SK-N-SH (cell line): ENCODE measurements around the gene RASAL2. TPM values are rescaled to one million over a fixed set of nuclear protein-coding genes. Genes with fewer than 3 reads are reported as not detected.

Source experiments
- CTCF ChIA-PET: fragments of 300-600, 350-600 bp; formaldehyde crosslinking; extraction: SDS; loops from one replicate; lab custom pipeline; 2021; lab: Yijun Ruan, JAX
- POLR2A ChIA-PET: fragments of 350-600 bp; sonication (Branson Sonifier 250); formaldehyde crosslinking; extraction: SDS; loops from one replicate; lab custom pipeline; 2020; ENCODE audit warnings: antibody characterized with exemption, inconsistent platforms; lab: Yijun Ruan, JAX
- DNase-seq: peaks from one replicate; pipeline ENCODE4 v3.0.0; 2012
- H2AFZ ChIP-seq: fragments of 200-600 bp; sonication (generic); 2 replicates; pipeline ENCODE4 v1.8.1; 2016; ENCODE audit warnings: antibody characterized with exemption, mild to moderate bottlenecking, low read depth
- H3F3A ChIP-seq: fragments of 200-600 bp; sonication (generic); replicated peaks from 2 replicates; pipeline ENCODE3; 2016; ENCODE audit warnings: antibody characterized with exemption, mild to moderate bottlenecking; ENCODE audit not compliant: insufficient read depth
- H3K27ac ChIP-seq, 2 experiments: fragments of 200-500 bp in 1 of 2; fragments of 200-600 bp in 1 of 2; sonication (Bioruptor generic) in 1 of 2; sonication (generic), shearing (Covaris generic) in 1 of 2; 2 replicates each; pipeline versions ENCODE4 v1.5.1 to v1.6.1; 2014 to 2016; ENCODE audit warnings: low read depth in 2 of 2, inconsistent platforms in 1 of 2, low read length in 1 of 2, mild to moderate bottlenecking in 1 of 2, mixed read lengths in 1 of 2
- H3K27me3 ChIP-seq: fragments of 200-600 bp; sonication (generic), shearing (Covaris generic); 2 replicates; pipeline ENCODE4 v1.6.1; 2016; ENCODE audit warnings: mixed run types; ENCODE audit not compliant: insufficient read depth
- H3K36me3 ChIP-seq, 2 experiments: fragments of 200-500 bp in 1 of 2; fragments of 200-600 bp in 1 of 2; sonication (Bioruptor generic) in 1 of 2; sonication (generic) in 1 of 2; replicated peaks in 1 of 2; 2 replicates each; pipeline versions ENCODE3 to v1.5.1; 2014 to 2016; ENCODE audit warnings: low read length in 1 of 2, mild to moderate bottlenecking in 1 of 2; ENCODE audit not compliant: insufficient read depth in 2 of 2, control insufficient read depth in 1 of 2
- H3K4me1 ChIP-seq, 2 experiments: fragments of 200-500 bp in 1 of 2; fragments of 200-600 bp in 1 of 2; sonication (Bioruptor generic) in 1 of 2; sonication (generic), shearing (Covaris generic) in 1 of 2; 2 replicates each; pipeline versions ENCODE4 v1.5.1 to v1.6.1; 2014 to 2016; ENCODE audit warnings: low read depth in 1 of 2, low read length in 1 of 2, mixed run types in 1 of 2; ENCODE audit not compliant: insufficient read depth in 2 of 2, control insufficient read depth in 1 of 2
- H3K4me2 ChIP-seq: fragments of 200-600 bp; sonication (generic), shearing (Covaris generic); 2 replicates; pipeline ENCODE4 v1.6.1; 2017; ENCODE audit warnings: mixed run types
- H3K4me3 ChIP-seq, 2 experiments: fragments of 200-500 bp in 1 of 2; fragments of 200-600 bp in 1 of 2; sonication (Bioruptor generic) in 1 of 2; sonication (generic), shearing (Covaris generic) in 1 of 2; 2 replicates each; pipeline versions ENCODE4 v1.5.1 to v1.8.1; 2014 to 2016; ENCODE audit warnings: low read depth in 2 of 2, inconsistent platforms in 1 of 2, low read length in 1 of 2, mild to moderate bottlenecking in 1 of 2, mixed read lengths in 1 of 2, moderate library complexity in 1 of 2
- H3K79me2 ChIP-seq: fragments of 200-600 bp; sonication (generic); 2 replicates; pipeline ENCODE4 v1.8.1; 2017; ENCODE audit warnings: mild to moderate bottlenecking; ENCODE audit not compliant: insufficient read depth
- H3K9ac ChIP-seq: fragments of 200-600 bp; sonication (generic); 2 replicates; pipeline ENCODE4 v1.6.1; 2017; ENCODE audit warnings: mixed run types
- H3K9me2 ChIP-seq: fragments of 200-600 bp; sonication (generic); 2 replicates; pipeline ENCODE4 v1.6.1; 2017; ENCODE audit warnings: mixed run types
- H3K9me3 ChIP-seq: fragments of 200-600 bp; sonication (generic); 2 replicates; pipeline ENCODE4 v1.6.1; 2017; ENCODE audit warnings: mixed run types, mild to moderate bottlenecking, moderate library complexity
- H4K20me1 ChIP-seq: fragments of 200-600 bp; sonication (generic); 2 replicates; pipeline ENCODE4 v1.6.1; 2017; ENCODE audit warnings: mild to moderate bottlenecking, mixed run types; ENCODE audit not compliant: insufficient read depth
- CHD2 ChIP-seq: fragments of 150-350 bp; IDR thresholded peaks from 2 replicates; pipeline ENCODE4 v1.6.1; 2018; ENCODE audit warnings: low read length; ENCODE audit not compliant: partially characterized antibody
- ELF1 ChIP-seq: IDR thresholded peaks from 2 replicates; pipeline ENCODE4 v1.4.0; 2012
- FOSL2 ChIP-seq: IDR thresholded peaks from 2 replicates; pipeline ENCODE4 v1.4.0; 2012; ENCODE audit warnings: low read depth, mild to moderate bottlenecking, moderate library complexity, borderline replicate concordance
- FOXJ3 ChIP-seq: sonication (generic); formaldehyde crosslinking; IDR thresholded peaks from 2 replicates; pipeline ENCODE4 v1.5.1; 2020; ENCODE audit warnings: mild to moderate bottlenecking, missing genetic modification reagents
- FOXM1 ChIP-seq: IDR thresholded peaks from 2 replicates; pipeline ENCODE4 v1.4.0; 2012; ENCODE audit warnings: low read depth, mild to moderate bottlenecking
- GABPA ChIP-seq: IDR thresholded peaks from 2 replicates; pipeline ENCODE4 v1.4.0; 2012; ENCODE audit warnings: low read depth, mild to moderate bottlenecking
- POLR2AphosphoS5 ChIP-seq: IDR thresholded peaks from 2 replicates; pipeline ENCODE4 v1.6.1; 2012; ENCODE audit warnings: low read depth, low read length
- RAD21 ChIP-seq: IDR thresholded peaks from 2 replicates; pipeline ENCODE4 v1.6.1; 2012; ENCODE audit warnings: mild to moderate bottlenecking, low read length
- RCOR1 ChIP-seq: fragments of 150-350 bp; IDR thresholded peaks from 2 replicates; pipeline ENCODE4 v1.6.1; 2017; ENCODE audit warnings: antibody characterized with exemption, low read length
- RFX5 ChIP-seq: IDR thresholded peaks from 2 replicates; pipeline ENCODE4 v1.6.1; 2012; ENCODE audit warnings: mild to moderate bottlenecking, improper control_type of control experiment, low read length
- RXRA ChIP-seq: IDR thresholded peaks from 2 replicates; pipeline ENCODE4 v1.4.0; 2012; ENCODE audit warnings: low read depth, mild to moderate bottlenecking, borderline replicate concordance
- TCF12 ChIP-seq: IDR thresholded peaks from 2 replicates; pipeline ENCODE4 v1.4.0; 2012
- TEAD4 ChIP-seq: IDR thresholded peaks from 2 replicates; pipeline ENCODE4 v1.4.0; 2012; ENCODE audit warnings: mild to moderate bottlenecking, borderline replicate concordance; ENCODE audit not compliant: insufficient read depth
- WGBS: methylation state at CpG from one replicate; pipeline ENCODE4 v1.1.6; 2017; ENCODE audit warnings: low lambda C conversion rate; 5-methylcytosine and 5-hydroxymethylcytosine counted together
- polyA plus RNA-seq, 3 experiments: library from polyadenylated mRNA; depleted of rRNA; stranded (reverse); fragments of >200 nt; gene quantifications; 2 replicates each; pipeline ENCODE4 v1.2.3, GENCODE V29; 2012
- TF ChIP-seq, protein P1 (sequence below): fragments of 150-350 bp; IDR thresholded peaks from 2 replicates; pipeline ENCODE4 v1.6.1; 2016; ENCODE audit warnings: mild to moderate bottlenecking, low read depth, low read length
- TF ChIP-seq, protein P2 (sequence below): fragments of 150-350 bp; IDR thresholded peaks from 2 replicates; pipeline ENCODE4 v1.6.1; 2017; ENCODE audit warnings: antibody characterized with exemption, low read length, low read depth, borderline replicate concordance
- TF ChIP-seq, protein P3 (sequence below): IDR thresholded peaks from 2 replicates; pipeline ENCODE4; 2012
- TF ChIP-seq, protein P4 (sequence below): IDR thresholded peaks from 2 replicates; pipeline ENCODE4 v1.4.0; 2012; ENCODE audit warnings: low read depth, borderline replicate concordance
- TF ChIP-seq, protein P5 (sequence below): IDR thresholded peaks from 2 replicates; pipeline ENCODE4 v1.4.0; 2012; ENCODE audit warnings: low read depth, borderline replicate concordance
- TF ChIP-seq, protein P6 (sequence below): IDR thresholded peaks from 2 replicates; pipeline ENCODE4 v1.6.1; 2012; ENCODE audit warnings: mild to moderate bottlenecking, low read depth, low read length, moderate library complexity

The RASAL2 gene
- polyA plus RNA-seq, 1 of the 3 experiments (the other 2 are of a cell fraction), result 6.9 TPM

DNA sequence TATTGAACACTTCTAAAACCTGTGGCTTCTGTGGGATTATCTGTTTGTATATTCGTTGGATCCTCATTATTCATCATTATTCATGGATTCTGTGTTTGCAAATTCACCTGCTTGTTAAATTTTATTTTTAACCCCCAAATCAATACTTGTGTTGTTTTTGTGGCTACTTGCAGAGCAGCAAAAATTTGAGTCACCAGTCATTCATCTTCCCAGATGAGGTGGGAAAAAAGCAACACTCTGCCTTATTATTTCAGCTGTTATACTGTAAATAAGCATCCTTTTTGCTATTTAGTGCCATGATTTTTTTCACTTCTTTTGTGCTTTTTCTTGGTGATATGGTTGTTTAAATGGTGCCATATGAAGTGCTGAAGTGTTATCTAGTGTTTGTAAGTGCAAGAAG lies 56.7 kb downstream of the RASAL2 start:
- Histone ChIP-seq H3F3A (peaks cover 6% of the 10 kb centered on the region), H3K9me2 (no peaks in the 10 kb centered on the region), H4K20me1 (no peaks in the 10 kb centered on the region), H2AFZ (no peak overlapping the region), H3K4me3 (no peak overlapping the region), H3K36me3 (no peaks in the 10 kb centered on the region), H3K4me1 (peaks cover 0 to 11% of the 10 kb centered on the region in 2 experiments; a peak in 2 of 4 replicates), H3K9ac (no peak overlapping the region), H3K79me2 (peaks cover 84% of the 10 kb centered on the region), H3K4me2 (no peak overlapping the region), H3K27me3 (no peaks in the 10 kb centered on the region), H3K9me3 (no peaks in the 10 kb centered on the region), H3K27ac (no peak overlapping the region)
- TF ChIP-seq, protein P1, sequence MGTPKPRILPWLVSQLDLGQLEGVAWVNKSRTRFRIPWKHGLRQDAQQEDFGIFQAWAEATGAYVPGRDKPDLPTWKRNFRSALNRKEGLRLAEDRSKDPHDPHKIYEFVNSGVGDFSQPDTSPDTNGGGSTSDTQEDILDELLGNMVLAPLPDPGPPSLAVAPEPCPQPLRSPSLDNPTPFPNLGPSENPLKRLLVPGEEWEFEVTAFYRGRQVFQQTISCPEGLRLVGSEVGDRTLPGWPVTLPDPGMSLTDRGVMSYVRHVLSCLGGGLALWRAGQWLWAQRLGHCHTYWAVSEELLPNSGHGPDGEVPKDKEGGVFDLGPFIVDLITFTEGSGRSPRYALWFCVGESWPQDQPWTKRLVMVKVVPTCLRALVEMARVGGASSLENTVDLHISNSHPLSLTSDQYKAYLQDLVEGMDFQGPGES, result no peak
- no peak for TF ChIP-seq TCF12
- no peak for TF ChIP-seq RFX5
- no peak for TF ChIP-seq ELF1
- TF ChIP-seq, protein P2, sequence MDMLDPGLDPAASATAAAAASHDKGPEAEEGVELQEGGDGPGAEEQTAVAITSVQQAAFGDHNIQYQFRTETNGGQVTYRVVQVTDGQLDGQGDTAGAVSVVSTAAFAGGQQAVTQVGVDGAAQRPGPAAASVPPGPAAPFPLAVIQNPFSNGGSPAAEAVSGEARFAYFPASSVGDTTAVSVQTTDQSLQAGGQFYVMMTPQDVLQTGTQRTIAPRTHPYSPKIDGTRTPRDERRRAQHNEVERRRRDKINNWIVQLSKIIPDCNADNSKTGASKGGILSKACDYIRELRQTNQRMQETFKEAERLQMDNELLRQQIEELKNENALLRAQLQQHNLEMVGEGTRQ, result no peak
- no peak for TF ChIP-seq TEAD4
- no peak for TF ChIP-seq POLR2AphosphoS5
- no peak for TF ChIP-seq RCOR1
- TF ChIP-seq FOSL2, result no peak
- TF ChIP-seq FOXJ3, result no peak
- TF ChIP-seq, protein P3, sequence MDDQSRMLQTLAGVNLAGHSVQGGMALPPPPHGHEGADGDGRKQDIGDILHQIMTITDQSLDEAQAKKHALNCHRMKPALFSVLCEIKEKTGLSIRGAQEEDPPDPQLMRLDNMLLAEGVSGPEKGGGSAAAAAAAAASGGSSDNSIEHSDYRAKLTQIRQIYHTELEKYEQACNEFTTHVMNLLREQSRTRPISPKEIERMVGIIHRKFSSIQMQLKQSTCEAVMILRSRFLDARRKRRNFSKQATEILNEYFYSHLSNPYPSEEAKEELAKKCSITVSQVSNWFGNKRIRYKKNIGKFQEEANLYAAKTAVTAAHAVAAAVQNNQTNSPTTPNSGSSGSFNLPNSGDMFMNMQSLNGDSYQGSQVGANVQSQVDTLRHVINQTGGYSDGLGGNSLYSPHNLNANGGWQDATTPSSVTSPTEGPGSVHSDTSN, result no peak
- ChIA-PET CTCF (no interaction called here), POLR2A (no interaction called here)
- 0% methylated on average over 1 of the region's 1 CpG for WGBS
- no peak for DNase-seq

DNA sequence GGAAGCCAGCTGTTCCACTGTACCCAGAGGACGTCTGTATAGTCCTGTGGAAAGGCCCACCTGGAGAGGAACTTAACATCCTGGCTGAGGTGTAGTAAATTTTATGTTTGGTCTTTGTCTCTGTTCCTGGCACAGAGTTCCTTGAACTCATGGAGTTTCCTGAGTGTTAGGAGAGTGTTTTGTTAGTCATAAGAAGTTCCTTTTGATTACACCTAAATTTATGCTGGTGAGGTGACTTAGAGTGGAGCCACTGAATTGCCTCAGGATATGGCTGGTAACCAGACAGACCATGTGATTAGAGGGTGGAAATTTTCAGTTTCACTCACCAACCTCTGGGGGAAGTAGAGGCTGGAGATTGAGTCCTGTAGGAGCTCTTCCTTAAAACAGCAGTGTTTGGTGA lies 57.9 kb downstream of the RASAL2 start:
- Histone ChIP-seq H3K36me3 (no peaks in the 10 kb centered on the region), H3K9ac (no peak overlapping the region), H3F3A (peaks cover 6% of the 10 kb centered on the region), H3K4me1 (peaks cover 0 to 4% of the 10 kb centered on the region in 2 experiments; a peak in 1 of 4 replicates), H4K20me1 (no peaks in the 10 kb centered on the region), H3K27me3 (no peaks in the 10 kb centered on the region), H3K4me2 (no peak overlapping the region), H3K9me3 (no peaks in the 10 kb centered on the region), H3K79me2 (peaks cover 80% of the 10 kb centered on the region), H3K9me2 (no peaks in the 10 kb centered on the region), H3K27ac (no peak overlapping the region), H3K4me3 (no peak overlapping the region), H2AFZ (no peak overlapping the region)
- 92% methylated on average over 1 of the region's 1 CpG for whole genome bisulfite sequencing
- CTCF ChIA-PET, result interaction anchor here (0.9 to 1.0 kb wide), 2 partner anchors 12 to 149 kb away, joined by 3 to 4 read pairs; no protein-coding TSS in a partner anchor
- DNase-seq, result no peak
- POLR2A ChIA-PET, result no interaction called here
- TF ChIP-seq, protein P4, sequence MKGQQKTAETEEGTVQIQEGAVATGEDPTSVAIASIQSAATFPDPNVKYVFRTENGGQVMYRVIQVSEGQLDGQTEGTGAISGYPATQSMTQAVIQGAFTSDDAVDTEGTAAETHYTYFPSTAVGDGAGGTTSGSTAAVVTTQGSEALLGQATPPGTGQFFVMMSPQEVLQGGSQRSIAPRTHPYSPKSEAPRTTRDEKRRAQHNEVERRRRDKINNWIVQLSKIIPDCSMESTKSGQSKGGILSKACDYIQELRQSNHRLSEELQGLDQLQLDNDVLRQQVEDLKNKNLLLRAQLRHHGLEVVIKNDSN, result no peak
- TF ChIP-seq RAD21 (no peak), RXRA (no peak), RCOR1 (no peak), FOSL2 (no peak), FOXM1 (no peak), GABPA (no peak), FOXJ3 (no peak), CHD2 (no peak), ELF1 (no peak)
- TF ChIP-seq, protein P5, sequence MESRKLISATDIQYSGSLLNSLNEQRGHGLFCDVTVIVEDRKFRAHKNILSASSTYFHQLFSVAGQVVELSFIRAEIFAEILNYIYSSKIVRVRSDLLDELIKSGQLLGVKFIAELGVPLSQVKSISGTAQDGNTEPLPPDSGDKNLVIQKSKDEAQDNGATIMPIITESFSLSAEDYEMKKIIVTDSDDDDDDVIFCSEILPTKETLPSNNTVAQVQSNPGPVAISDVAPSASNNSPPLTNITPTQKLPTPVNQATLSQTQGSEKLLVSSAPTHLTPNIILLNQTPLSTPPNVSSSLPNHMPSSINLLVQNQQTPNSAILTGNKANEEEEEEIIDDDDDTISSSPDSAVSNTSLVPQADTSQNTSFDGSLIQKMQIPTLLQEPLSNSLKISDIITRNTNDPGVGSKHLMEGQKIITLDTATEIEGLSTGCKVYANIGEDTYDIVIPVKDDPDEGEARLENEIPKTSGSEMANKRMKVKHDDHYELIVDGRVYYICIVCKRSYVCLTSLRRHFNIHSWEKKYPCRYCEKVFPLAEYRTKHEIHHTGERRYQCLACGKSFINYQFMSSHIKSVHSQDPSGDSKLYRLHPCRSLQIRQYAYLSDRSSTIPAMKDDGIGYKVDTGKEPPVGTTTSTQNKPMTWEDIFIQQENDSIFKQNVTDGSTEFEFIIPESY, result no peak
- TF ChIP-seq, protein P6, sequence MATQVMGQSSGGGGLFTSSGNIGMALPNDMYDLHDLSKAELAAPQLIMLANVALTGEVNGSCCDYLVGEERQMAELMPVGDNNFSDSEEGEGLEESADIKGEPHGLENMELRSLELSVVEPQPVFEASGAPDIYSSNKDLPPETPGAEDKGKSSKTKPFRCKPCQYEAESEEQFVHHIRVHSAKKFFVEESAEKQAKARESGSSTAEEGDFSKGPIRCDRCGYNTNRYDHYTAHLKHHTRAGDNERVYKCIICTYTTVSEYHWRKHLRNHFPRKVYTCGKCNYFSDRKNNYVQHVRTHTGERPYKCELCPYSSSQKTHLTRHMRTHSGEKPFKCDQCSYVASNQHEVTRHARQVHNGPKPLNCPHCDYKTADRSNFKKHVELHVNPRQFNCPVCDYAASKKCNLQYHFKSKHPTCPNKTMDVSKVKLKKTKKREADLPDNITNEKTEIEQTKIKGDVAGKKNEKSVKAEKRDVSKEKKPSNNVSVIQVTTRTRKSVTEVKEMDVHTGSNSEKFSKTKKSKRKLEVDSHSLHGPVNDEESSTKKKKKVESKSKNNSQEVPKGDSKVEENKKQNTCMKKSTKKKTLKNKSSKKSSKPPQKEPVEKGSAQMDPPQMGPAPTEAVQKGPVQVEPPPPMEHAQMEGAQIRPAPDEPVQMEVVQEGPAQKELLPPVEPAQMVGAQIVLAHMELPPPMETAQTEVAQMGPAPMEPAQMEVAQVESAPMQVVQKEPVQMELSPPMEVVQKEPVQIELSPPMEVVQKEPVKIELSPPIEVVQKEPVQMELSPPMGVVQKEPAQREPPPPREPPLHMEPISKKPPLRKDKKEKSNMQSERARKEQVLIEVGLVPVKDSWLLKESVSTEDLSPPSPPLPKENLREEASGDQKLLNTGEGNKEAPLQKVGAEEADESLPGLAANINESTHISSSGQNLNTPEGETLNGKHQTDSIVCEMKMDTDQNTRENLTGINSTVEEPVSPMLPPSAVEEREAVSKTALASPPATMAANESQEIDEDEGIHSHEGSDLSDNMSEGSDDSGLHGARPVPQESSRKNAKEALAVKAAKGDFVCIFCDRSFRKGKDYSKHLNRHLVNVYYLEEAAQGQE, result no peak
